ENCODE results near the gene RTL5. TPM values are rescaled to one million over a fixed set of nuclear protein-coding genes. Genes with fewer than 3 reads are reported as not detected.

RTL5 gene
- polyA plus RNA-seq, 1 donor (not counting 4 experiments of a cell fraction or from before 2014, with no cell fraction given): 0.09 TPM

DNA sequence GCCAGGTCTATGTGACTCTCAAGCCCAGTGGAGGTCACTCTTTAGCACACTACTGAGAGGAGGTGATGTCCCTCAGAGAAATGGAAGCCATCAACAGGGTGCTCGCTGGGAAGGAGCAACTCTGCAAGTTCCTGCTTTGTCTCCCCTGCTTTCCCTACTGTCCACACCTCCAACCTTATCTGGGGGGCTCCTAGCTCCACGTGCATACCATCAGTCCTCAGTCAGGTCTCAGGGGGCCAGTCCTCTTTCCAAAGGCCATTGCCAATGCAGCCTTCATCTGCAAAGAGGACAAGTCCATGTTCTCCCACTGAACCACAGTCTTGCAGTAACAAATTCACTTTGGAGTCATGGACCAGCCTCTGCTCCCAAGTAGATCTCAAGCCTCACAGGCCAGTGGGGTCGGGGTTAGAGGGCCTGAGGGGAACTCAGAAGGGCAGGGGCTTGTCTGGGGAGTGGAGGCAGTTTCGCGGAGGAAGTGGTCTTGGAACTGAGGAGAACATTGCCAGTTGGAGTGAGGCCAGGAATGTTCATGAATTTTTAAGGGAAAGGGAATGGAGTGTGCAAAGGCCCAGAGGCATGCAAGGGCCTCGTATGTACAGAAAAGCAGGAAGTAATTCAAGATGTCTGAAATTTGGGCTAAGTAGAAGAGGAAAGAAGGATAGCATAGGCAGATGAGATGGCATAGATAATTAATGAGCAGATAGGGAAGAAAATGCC lies 8.9 kb downstream of the RTL5 start:
- Histone ChIP-seq H3K4me1 (ENCODE audit: control insufficient read depth, extremely low read depth, insufficient read depth, low read length) (peaks cover 9% of the 10 kb centered on the region), H3K4me2 (ENCODE audit: control insufficient read depth, extremely low read depth, insufficient read depth, low read depth, low read length) (no peak overlapping the region), H3K4me3 (ENCODE audit: control insufficient read depth in 2 of 3, extremely low read depth in 1 of 3, insufficient read depth in 2 of 3, low read depth in 1 of 3, low read length in 3 of 3) (no peak overlapping the region), H4K20me1 (ENCODE audit: control insufficient read depth, extremely low read depth, insufficient read depth, low read length) (no peaks in the 10 kb centered on the region), H2AFZ (ENCODE audit: control insufficient read depth, low read length) (no peak overlapping the region), H3K79me2 (ENCODE audit: control insufficient read depth, insufficient read depth, low read length) (no peaks in the 10 kb centered on the region), H3K27me3 (ENCODE audit: control insufficient read depth, extremely low read depth, insufficient read depth, low read length) (peaks cover 29% of the 10 kb centered on the region), H3K9me3 (ENCODE audit: control insufficient read depth, low read depth, low read length) (no peaks in the 10 kb centered on the region), H3K27ac (ENCODE audit: control insufficient read depth, insufficient read depth, low read length) (no peak overlapping the region), H3K9me1 (ENCODE audit: control insufficient read depth, extremely low read depth, insufficient read depth, low read length) (no peaks in the 10 kb centered on the region), H3K9ac (ENCODE audit: control insufficient read depth, extremely low read depth, insufficient read depth, low read length) (no peak overlapping the region), H3K36me3 (ENCODE audit: control insufficient read depth in 2 of 2, extremely low read depth in 1 of 2, insufficient read depth in 2 of 2, low read length in 2 of 2) (no peaks in the 10 kb centered on the region)
- no peak for TF ChIP-seq EZH2 (IDR thresholded peaks at IDR 0.05; ENCODE audit: low read length)
- TF ChIP-seq, protein P1, sequence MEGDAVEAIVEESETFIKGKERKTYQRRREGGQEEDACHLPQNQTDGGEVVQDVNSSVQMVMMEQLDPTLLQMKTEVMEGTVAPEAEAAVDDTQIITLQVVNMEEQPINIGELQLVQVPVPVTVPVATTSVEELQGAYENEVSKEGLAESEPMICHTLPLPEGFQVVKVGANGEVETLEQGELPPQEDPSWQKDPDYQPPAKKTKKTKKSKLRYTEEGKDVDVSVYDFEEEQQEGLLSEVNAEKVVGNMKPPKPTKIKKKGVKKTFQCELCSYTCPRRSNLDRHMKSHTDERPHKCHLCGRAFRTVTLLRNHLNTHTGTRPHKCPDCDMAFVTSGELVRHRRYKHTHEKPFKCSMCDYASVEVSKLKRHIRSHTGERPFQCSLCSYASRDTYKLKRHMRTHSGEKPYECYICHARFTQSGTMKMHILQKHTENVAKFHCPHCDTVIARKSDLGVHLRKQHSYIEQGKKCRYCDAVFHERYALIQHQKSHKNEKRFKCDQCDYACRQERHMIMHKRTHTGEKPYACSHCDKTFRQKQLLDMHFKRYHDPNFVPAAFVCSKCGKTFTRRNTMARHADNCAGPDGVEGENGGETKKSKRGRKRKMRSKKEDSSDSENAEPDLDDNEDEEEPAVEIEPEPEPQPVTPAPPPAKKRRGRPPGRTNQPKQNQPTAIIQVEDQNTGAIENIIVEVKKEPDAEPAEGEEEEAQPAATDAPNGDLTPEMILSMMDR (optimal IDR thresholded peaks at IDR 0.05 in 1 of 3, IDR thresholded peaks at IDR 0.05 in 1 of 3, conservative IDR thresholded peaks at IDR 0.05 in 1 of 3; ENCODE audit: extremely low read depth in 1 of 3, insufficient read depth in 2 of 3, low read length in 3 of 3): no peak
- dilution Hi-C loops (cut with MboI; ENCODE audit: extremely low pct_ligation_motif_present, low sequenced_read_pairs): no loop called here
- no peak for FAIRE-seq
- no peak for DNase-seq (ENCODE audit: low read depth, low spot score)

DNA sequence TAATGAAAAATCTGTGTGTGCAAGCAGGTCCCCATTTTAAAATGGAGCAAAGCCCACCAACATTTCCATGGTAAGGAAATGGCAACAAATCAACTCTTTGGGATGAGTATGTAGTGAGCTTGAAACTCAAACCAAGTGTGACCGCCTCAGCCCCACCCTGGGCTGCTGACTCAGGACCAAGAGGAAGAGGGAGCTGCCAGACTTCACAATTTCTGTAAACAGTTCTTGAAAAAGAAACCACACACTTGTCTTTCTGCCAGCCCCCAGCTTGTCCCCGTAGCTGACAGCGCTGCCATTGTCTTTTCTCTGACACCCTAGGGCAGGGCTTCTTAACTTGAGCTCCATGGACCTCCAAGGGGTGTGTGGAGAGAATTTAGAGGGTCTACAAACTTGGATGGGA lies 10.3 kb downstream of the RTL5 start:
- TF ChIP-seq, protein P1 (optimal IDR thresholded peaks at IDR 0.05 in 1 of 3, IDR thresholded peaks at IDR 0.05 in 1 of 3, conservative IDR thresholded peaks at IDR 0.05 in 1 of 3; ENCODE audit: extremely low read depth in 1 of 3, insufficient read depth in 2 of 3, low read length in 3 of 3): no peak
- TF ChIP-seq EZH2 (IDR thresholded peaks at IDR 0.05; ENCODE audit: low read length): no peak
- Histone ChIP-seq H3K4me2 (ENCODE audit: control insufficient read depth, extremely low read depth, insufficient read depth, low read depth, low read length) (no peak overlapping the region), H2AFZ (ENCODE audit: control insufficient read depth, low read length) (no peak overlapping the region), H3K4me3 (ENCODE audit: control insufficient read depth in 2 of 3, extremely low read depth in 1 of 3, insufficient read depth in 2 of 3, low read depth in 1 of 3, low read length in 3 of 3) (no peak overlapping the region), H3K79me2 (ENCODE audit: control insufficient read depth, insufficient read depth, low read length) (no peaks in the 10 kb centered on the region), H3K36me3 (ENCODE audit: control insufficient read depth in 2 of 2, extremely low read depth in 1 of 2, insufficient read depth in 2 of 2, low read length in 2 of 2) (no peaks in the 10 kb centered on the region), H3K27me3 (ENCODE audit: control insufficient read depth, extremely low read depth, insufficient read depth, low read length) (peaks cover 28% of the 10 kb centered on the region), H4K20me1 (ENCODE audit: control insufficient read depth, extremely low read depth, insufficient read depth, low read length) (no peaks in the 10 kb centered on the region), H3K9me3 (ENCODE audit: control insufficient read depth, low read depth, low read length) (no peaks in the 10 kb centered on the region), H3K9ac (ENCODE audit: control insufficient read depth, extremely low read depth, insufficient read depth, low read length) (no peak overlapping the region), H3K9me1 (ENCODE audit: control insufficient read depth, extremely low read depth, insufficient read depth, low read length) (no peaks in the 10 kb centered on the region), H3K27ac (ENCODE audit: control insufficient read depth, insufficient read depth, low read length) (no peak overlapping the region), H3K4me1 (ENCODE audit: control insufficient read depth, extremely low read depth, insufficient read depth, low read length) (peaks cover 4% of the 10 kb centered on the region)
- dilution Hi-C loops (cut with MboI; ENCODE audit: extremely low pct_ligation_motif_present, low sequenced_read_pairs): no loop called here
- no peak for FAIRE-seq
- no peak for DNase-seq (ENCODE audit: low read depth, low spot score)
